ENCODE data around the gene ZCWPW1.
"Not testable (repeated sequence)": the region's sequence is repeated elsewhere in the genome, so short reads cannot be mapped to it uniquely, and the experiment has no call there.

ZCWPW1 gene

DNA sequence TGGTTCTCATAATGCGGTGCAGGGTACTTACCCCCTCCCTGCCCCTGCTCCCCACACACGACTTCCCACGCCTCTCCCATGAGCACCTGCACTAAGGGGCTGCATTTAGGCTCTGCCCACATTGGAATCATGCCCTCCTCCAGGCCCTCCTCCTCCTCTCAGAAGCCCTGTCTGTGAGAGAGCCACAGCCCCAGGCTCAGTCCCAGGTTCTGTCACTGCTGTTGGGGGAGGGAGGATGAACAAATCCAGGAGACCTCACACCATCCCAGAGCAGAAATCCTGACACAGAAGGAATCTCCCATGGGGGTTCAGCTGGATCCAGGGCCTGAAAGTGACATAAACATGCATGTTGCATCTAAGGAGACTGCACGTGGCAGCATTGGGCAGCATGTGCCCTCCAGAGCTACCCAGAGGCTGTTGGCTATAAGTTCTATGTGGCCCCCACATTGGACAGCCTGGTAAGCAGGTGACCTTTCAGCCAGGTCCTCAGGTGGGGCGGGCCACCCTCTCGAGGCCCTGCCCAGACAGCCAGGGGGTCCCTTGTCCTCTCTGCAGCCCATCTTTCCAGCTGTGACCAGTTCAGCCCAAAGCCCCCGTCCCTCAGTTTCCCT, 56.8 kb downstream of the ZCWPW1 start:
- DNase-seq, result no peak

DNA sequence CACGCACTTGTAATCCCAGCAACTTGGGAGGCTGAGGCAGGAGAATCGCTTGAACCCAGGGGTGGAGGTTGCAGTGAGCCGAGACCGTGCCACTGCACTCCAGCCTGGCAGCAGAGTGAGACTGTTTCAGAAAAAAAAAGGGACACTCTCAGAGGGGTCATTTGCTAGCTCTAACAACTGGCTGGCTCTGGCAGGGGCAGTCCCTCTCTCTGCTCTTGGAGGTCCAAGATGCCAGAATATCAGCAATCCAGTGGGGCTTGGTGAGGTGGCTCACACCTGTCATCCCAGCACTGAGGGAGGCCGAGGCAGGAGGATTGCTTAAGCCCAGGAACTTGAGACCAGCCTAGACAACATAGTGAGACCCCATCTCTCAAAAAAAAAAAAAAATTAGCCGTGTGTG, 57.8 kb downstream of the ZCWPW1 start:
- DNase-seq, result no peak

DNA sequence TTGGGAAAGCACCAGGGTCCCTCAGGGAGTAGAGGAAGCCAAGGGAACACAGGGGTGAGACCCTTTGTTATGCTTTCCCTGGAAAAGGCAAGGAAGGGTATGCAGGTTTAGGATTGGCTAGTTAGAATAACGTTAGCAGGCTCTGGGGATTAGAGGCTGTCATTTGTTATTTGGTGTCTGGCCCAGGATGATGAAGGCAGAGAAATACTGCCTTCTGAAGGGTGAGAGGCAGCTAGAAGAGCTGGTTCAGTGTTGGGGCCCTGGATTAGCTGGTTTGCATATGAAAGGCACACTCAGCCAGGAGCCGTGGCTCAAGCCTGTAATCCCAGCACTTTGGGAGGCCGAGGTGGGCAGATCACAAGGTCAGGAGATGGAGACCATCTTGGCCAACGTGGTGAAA, 58.2 kb downstream of the ZCWPW1 start:
- DNase-seq, result no peak

DNA sequence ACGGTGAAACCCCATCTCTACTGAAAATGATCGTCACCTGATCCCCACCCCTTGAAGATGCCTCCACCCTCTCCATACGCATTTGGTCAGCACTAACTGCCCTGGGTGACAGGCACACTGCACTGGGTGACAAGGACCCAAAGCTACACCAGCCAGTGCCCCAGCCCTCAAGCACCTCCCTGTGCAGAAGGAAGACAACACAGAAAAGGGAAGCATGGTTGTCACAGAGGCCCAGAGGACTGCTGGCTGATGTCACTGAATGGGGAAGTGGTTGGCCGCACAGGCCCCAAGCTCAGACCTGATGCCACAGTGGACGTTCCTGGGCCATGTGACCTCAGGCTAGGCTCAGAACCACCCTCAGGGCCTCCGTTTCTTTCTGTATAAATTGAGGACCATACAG, 59.4 kb downstream of the ZCWPW1 start:
- no peak for DNase-seq

DNA sequence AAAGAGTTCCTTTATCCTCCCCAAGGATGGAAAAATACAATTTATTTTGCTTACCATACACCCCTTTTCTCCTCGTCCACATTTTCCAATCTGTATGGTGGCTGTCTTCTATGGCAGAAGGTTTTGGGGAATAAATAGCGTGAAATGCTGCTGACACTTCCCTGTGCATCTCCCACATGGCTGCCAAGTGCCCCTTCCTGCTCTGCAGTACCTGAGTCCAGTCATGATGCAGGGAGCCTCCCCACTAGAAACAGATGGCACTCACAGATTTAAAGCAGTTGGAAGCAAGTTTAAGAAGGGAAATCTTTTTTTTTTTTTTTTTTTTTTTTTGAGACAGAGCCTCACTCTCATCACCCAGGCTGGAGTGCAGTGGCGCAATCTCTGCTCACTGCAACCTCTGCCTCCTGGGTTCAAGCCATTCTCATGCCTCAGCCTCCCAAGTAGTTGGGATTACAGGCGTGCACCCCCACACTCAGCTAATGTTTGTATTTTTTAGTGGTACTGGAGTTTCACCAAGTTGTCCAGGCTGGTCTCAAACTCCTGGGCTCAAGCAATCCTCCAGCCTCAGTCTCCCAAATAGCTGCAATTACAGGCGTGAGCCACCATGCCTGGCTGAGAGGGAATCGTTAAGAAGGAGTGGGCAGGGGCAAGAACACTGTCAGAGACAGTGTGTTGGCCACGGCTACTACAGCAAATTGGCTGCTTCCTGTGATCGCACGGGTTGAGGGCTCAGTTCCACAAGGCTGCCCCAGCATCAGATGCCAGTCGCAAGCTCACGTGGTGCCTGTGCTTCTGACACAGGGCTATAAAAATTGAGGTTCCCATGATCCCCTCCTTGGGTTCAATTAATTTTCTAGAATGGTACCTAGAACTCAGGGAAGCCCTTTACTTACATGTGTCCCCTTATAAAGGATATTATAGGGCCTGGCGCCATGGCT, 60.6 kb downstream of the ZCWPW1 start:
- DNase-seq, result no peak

- DNase-seq, result no peak
Observed at GRCh38 chr7:100367251-100367620, 61.3 kb downstream of the ZCWPW1 start.

DNA sequence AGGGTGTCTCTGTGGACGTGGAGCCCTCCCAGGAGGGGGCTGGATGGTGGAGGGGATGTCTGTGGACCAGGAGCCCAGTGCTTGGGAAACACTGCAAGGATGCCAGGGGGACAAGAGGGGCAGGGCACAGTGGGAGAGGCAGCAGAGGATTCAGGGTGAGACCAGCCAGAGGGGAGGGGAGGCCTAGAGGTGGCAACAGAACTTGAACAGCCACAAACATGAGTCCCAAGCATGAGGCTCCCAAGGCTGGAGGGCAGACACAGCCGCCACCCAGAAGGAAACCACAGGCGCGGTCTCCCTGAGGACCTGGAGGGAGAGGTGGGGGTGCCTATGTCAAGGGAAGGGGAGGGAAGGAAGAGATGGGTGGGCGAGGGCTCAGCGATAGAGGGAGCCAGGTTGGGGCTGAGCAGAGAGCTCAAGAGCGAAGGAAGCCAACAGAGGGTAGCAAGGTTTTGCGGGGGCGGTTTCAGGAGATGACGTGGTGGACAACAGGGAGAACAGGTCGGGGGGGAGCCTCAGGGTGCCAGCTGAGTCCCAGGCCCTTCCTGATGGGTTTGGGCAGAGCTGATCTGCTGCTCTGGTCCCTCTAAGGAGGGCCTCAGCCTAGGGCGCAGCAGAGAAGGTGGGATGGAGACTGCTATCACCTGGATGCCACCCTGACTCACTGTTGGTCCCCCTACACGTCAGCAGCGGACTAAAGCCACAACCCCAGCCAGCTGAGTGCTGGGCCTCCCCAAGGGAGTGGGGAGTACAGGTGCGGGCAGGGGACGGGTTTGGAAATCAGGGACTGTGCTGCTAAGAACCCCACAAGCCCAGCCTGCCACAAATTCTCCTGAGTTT, 61.9 kb downstream of the ZCWPW1 start:
- no peak for DNase-seq

DNA sequence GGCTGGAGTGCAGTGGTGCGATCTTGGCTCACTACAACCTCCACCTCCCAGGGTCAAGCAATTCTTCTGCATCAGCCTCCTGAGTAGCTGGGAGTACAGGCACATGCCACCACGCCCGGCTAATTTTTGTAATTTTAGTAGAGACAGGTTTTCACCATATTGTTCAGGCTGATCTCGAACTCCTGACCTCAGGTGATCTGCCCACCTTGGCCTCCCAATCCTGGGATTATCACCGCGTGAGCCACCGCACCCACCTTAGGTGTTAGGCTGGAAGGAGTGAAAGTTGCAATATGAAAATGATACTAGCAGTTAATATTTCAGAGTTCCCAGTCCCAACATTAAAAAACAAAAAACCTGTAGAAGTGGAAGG, 62.5 kb downstream of the ZCWPW1 start:
- not testable (repeated sequence) for DNase-seq

- DNase-seq, result no peak
Observed at GRCh38 chr7:100364480-100364879, 64.0 kb downstream of the ZCWPW1 start.

DNA sequence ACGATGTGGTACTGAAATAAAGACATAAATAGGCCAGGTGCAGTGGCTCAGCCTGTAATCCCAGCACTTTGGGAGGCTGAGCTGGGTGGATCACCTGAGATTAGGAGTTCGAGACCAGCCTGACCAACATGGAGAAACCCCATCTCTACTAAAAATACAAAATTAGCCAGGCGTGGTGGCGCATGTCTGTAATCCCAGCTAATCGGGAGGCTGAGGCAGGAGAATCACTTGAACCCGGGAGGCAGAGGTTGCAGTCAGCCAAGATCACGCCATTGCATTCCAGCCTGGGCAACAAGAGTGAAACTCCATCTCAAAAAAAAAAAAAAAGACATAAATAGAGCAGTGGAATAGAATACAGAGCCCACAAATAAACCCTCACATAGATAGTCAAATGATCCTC, 64.7 kb downstream of the ZCWPW1 start:
- DNase-seq, result not testable (repeated sequence)

GRCh38 chr7:100363098-100363497, 65.4 kb downstream of the ZCWPW1 start:
- no peak for DNase-seq

GRCh38 chr7:100360135-100360854, 68.2 kb downstream of the ZCWPW1 start:
- DNase-seq, result no peak

GRCh38 chr7:100358857-100359212, 69.7 kb downstream of the ZCWPW1 start:
- DNase-seq, result no peak

DNA sequence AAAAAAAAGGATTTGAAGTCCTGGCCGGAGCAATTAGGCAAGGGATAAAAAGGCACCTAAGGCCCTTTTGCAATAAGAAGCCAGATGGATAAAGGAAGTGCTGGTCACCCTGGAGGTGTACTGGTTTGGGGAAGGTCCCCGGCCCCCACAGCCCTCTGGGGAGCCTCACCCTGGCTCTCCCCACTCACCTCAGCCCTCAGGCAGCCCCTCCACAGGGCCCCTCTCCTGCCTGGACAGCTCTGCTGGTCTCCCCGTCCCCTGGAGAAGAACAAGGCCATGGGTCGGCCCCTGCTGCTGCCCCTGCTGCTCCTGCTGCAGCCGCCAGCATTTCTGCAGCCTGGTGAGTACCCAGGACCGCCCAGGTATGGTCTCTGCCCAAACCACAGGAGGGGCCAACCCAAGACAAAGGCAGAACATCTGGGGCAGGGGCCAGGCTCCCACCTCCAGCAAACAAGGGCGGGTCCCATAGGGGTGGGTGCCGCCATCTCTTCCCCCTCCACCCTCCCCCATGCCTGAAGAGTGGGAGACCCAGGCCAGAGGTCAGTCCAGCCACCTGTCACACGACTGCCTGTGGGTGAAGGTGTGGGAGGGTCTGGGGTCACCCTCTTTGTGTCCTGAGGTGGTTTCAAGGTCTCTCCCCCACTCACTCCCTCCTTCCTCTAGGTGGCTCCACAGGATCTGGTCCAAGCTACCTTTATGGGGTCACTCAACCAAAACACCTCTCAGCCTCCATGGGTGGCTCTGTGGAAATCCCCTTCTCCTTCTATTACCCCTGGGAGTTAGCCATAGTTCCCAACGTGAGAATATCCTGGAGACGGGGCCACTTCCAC, 70.3 kb downstream of the ZCWPW1 start, which contains the start of gene PILRB:
Gene PILRB, plus strand, starts transcription at position 91 of the 830 bp plus-strand sequence. Its CDS starts 186 bp downstream, at position 277.
- DNase-seq, result no peak

DNA sequence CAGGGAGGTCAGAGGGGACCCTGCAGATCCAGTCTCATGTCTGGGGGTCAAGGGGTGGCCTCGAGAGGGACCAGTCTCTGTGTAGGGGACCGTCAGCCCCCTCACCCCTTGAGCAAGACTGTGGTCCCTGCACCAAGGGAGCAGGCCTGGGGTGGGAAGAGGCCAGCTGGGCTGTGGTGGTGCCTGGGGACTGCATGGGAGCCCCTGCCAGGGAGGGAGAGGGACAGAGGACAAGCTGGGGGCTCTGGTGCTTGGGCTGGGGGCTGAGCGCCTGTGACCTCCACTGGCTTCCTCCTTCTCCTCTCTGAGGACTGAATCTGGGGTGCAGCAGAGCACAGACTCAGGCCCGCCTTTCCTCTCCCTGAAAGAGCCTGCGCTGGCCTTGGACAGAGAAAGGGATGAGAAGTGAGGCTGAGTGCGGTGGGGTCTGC, 71.4 kb downstream of the ZCWPW1 start:
- DNase-seq, result no peak

DNA sequence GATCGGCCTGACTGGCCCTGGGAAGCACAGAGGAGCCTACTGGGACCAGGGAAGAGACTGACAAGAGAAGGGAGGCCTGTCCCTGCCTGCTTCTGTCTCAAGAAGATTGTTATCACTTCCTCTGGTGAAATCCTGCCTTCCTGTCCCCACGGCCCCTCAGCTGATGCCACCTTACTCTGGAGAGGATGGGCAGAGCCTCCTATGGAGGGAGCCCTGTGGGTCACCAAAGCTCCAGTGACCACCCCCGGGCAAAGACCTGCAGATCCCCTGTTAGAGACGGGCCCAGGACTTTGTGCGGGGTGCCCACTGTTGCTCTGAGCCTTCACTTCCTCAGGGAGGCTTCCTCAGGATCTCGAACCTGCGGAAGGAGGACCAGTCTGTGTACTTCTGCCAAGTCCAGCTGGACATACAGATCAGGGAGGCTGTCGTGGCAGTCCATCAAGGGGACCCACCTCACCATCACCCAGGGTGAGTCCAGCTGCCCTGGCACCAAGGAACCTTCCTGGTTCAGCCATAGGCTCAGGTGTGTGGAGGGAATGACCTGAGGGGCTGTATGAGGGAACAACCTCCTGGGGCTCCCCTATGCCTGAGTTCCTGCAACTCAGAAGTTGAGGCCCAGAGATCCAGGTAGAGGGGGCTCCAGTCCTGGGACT, 72.0 kb downstream of the ZCWPW1 start:
- DNase-seq, result no peak

DNA sequence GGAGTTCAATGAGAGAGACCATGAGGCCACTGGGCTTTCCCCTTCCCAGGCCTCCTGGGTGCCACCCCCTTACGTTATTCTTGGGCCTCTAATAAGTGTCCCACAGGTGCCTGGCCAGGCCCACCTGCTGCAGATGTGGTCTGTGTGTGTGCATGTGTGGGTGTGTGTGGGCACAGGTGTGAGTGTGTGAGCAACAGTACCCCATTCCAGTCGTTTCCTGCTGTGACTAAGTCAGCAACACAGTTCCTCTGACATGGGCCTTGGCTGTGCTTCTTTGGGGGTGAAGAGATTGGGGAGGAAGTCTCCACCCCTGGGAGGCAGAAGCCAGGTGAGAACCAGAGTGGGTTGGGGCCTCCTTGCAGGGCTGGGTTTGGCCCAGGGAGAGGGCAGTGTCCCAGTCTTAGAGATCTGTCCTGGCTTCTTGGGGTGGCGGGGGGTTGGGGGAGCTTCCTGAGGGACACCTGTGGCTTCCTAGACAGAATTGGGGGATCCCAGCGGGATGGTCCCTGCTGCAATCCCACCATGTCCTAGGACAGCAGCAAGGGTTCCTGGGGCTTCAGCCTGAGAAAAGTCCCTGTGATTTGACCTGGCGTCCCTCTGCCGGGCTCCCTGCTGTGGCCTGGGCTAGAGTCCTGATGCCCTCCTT, 74.7 kb downstream of the ZCWPW1 start:
- DNase-seq, result no peak

DNA sequence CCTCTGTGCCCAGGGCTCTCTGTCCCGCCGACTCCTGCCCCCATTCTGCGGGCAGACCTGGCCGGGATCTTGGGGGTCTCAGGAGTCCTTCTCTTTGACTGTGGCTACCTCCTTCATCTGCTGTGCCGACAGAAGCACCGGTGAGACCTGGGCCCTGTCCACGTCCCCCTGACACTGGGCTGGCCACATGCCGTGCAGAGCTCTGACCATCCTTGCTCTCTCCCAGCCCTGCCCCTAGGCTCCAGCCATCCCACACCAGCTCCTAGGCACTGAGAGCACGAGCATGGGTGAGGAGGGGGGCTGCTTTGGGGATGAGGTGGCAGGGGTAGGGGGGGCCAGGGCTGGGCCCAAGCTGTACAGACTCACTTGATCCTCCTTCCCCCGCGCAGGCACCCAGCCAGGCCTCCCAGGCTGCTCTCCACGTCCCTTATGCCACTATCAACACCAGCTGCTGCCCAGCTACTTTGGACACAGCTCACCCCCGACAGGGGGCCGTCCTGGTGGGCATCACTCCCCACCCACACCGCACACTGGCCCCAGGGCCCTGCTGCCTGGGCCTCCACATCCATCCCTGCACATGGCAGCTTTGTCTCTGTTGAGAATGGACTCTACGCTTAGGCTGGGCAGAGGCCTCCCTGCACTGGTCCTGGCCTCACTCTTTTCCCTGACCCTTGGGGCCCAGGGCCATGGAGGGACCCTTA, 75.4 kb downstream of the ZCWPW1 start:
- no peak for DNase-seq

DNA sequence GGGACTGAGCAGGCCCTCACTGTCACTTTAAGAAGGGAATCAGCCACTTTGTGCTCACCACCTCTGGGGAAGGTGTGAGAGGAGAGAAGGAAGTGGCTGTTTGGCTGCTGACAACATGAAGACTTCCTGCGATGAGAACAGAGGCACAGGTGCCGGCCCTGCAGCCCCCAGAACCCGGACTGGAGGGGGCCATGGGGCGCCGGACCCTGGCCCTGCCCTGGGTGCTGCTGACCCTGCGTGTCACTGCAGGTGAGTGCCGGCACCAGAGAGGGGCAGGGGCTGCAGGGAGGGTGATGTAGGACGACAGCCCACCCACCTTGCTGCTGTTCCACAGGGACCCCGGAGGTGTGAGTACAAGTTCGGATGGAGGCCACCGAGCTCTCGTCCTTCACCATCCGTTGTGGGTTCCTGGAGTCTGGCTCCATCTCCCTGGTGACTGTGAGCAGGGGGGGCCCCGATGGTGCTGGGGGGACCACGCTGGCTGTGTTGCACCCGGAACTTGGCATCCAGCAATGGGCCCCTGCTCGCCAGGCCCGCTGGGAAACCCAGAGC, 76.2 kb downstream of the ZCWPW1 start:
- DNase-seq, result not testable (repeated sequence)

DNA sequence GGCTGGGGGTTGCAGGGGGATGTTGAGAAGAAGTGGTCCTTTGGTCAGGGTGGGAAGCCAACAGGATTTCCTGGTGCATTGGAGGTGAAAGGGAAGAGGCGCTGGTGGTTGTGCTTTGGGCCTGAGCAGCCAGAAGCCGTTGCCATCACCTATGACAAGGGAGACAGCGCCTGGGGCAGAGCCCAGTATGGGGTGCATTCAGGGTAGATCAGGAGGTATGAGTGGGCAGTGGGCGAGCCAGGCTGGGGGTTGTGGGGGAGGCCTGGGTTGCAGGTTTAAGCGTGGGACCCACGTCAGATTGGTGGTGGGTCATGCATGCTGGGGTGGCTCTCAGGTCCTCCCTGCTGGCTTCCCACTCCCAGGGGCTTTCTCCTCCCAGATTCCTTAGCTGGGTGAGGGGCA, 76.8 kb downstream of the ZCWPW1 start:
- no peak for DNase-seq

Data from NCI-H2227 treated with DMSO at 0.1 percent for 48 hours (cell line).